ENCODE data around the gene MAP6.
"Not testable (repeated sequence)": the region's sequence is repeated elsewhere in the genome, so short reads cannot be mapped to it uniquely, and the experiment has no call there.

Gene MAP6

GRCh38 chr11:75592715-75593114 lies 76.1 kb downstream of the MAP6 start:
- DNase-seq (ENCODE audit: low read depth in 3 of 3): no peak

DNA sequence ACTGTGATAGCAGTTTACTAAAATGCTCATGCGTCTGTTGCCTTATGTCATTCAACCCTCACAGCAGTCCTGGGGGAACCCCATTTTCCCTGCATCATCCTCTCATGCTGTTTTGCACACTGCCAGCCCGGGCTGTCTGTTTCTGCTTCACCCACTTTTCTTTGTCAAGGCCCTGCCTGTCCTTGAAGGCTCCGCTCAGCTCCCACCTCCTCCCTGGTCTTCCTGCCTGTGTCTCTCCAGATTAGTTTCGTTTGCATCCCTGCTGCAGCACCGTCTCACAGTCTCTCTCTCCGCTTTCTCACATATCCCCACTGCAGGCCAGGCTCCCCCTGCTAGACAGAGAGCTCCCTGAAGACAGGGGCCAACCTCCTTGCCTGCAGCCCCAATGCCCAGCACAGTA lies 76.9 kb downstream of the MAP6 start:
- no peak for DNase-seq (ENCODE audit: low read depth in 3 of 3)

DNA sequence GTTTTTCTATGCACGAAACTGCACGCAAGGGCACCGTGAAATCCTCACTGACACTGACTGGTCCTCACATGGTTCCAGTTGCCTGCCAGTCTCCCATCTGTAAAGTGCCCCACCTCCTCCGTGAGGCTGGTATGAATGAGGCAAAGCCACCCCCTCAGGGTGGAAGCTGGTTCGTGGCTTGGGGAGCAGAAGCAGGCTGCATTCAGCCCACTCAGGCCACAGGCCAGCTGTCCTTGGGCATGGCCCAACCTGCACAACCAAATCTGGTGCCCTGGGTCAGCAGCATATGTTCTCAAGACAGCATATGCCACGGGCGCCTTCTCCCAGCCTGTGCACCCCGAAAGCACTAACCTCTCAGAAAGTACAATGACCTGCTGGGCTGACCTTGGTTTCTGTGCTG lies 77.5 kb downstream of the MAP6 start:
- no peak for DNase-seq (ENCODE audit: low read depth in 3 of 3)

- DNase-seq (ENCODE audit: low read depth in 3 of 3): no peak
These were observed 78.9 kb downstream of the MAP6 start for GRCh38 chr11:75589933-75590332.

GRCh38 chr11:75589051-75589450 lies 79.8 kb downstream of the MAP6 start:
- DNase-seq (ENCODE audit: low read depth in 3 of 3): no peak

DNA sequence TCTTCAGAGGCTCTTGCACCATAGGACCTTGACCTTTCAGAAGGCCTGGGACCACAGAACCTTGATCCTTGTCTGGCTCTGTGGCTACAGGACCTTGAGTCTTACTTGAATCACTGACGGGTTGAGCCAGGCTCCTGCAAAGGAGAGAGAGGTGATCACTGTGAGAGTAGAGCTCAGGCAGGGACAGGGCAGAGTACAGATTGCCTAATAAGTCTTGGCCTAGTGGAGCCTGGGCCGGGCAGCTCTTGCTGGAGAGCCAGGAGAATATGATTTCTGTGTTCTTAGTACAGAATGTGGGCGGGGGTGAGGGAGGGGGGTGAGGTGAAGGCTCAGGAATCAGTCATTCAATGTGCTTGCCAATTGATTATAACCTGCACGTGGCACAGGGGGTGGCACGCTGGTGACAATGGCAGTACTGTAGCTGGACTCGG lies 80.8 kb downstream of the MAP6 start:
- DNase-seq (ENCODE audit: low read depth in 3 of 3): no peak

DNA sequence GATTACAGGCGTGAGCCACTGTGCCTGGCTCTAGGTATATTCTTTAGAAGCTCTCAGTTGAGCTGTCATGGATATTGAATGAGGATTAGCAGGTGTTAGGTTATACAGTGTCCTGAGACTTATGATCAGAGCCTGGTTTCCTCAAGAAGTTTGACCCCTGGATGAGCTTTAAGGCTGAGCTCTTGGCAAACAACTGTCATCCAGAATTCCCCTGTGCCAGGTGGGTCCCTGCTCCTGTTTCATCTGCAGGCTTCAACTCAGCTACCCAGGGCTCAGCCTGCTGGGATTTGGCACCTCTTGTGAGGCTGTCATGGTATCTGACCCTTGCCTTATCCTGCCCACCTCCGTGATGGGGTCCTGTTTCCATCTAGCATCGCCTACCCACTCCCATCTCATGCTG lies 82.4 kb downstream of the MAP6 start:
- no peak for DNase-seq (ENCODE audit: low read depth in 3 of 3)

DNA sequence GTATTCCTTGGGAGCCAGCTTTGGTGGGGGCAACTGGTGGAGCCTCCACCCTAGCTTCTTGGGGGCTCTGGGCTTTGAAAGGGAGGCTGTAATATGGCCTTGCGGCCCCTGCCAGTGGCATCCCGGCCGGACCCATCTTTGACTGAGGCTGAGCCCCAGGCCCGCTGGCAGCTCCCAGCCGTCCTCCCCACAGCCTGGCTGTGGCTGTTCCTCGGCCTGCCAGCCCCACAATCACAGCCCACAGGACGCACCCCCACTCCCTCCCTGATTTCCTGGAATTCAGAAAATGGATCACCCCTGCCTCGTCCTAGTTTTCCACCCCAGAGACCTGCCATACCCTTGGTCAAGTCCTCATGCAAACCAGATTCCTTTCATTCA lies 83.6 kb downstream of the MAP6 start:
- DNase-seq (ENCODE audit: low read depth in 3 of 3): no peak

GRCh38 chr11:75584659-75585292 lies 84.1 kb downstream of the MAP6 start:
- DNase-seq (ENCODE audit: low read depth in 3 of 3): not testable (repeated sequence)

GRCh38 chr11:75583718-75584658 lies 84.8 kb downstream of the MAP6 start:
- DNase-seq (ENCODE audit: low read depth in 3 of 3): no peak

- DNase-seq (ENCODE audit: low read depth in 3 of 3): peak in 2 of 3 donors; percentile 37 to 65
These were observed 85.7 kb downstream of the MAP6 start for GRCh38 chr11:75582895-75583717.

- no peak for DNase-seq (ENCODE audit: low read depth in 3 of 3)
These were observed 86.3 kb downstream of the MAP6 start for GRCh38 chr11:75582506-75582894.

- no peak for DNase-seq (ENCODE audit: low read depth in 3 of 3)
These were observed 89.0 kb downstream of the MAP6 start for GRCh38 chr11:75579841-75580240.

DNA sequence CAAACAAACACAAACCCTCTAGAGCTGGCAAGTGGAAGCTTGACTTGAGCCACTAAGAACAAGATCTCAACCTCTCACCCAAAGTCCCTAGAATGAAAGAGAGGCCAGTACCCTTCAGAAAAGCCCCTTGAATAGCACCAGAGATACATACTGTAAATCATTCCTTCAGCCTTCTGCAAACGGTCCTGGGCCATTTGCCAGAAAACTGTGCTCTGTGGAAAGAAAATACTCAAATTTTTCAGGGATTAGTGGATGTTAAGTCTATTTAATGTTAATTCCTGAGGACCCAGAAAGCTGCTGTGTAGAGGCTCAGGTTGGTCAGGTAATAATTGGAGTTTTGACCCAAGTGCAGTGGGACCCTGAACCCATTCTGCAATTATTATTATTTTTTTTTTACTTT lies 89.9 kb downstream of the MAP6 start:
- no peak for DNase-seq (ENCODE audit: low read depth in 3 of 3)

DNA sequence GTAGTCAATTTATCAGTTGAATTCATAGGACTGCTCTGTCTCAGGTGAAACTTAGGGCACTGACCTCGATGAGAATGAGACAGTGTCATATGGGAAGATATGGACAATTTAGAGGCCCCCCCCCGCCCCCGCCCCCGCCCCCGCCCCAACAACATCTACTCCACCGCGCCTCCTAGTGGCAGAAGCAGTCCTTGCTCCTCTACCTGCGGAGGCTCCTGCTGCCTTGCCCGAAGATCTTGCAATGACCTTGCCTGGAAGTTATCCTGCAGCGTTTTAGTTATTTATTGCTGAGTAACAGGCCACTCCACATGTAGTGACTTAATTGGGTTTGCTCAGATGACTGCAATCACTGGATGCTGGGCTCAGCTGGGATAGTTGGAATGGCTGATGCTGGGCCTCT lies 91.6 kb downstream of the MAP6 start:
- DNase-seq (ENCODE audit: low read depth in 3 of 3): peak in 2 of 3 donors; percentile 31 to 59

GRCh38 chr11:75576499-75576918 lies 92.3 kb downstream of the MAP6 start:
- DNase-seq (ENCODE audit: low read depth in 3 of 3): no peak

GRCh38 chr11:75576017-75576416 lies 92.8 kb downstream of the MAP6 start:
- no peak for DNase-seq (ENCODE audit: low read depth in 3 of 3)

DNA sequence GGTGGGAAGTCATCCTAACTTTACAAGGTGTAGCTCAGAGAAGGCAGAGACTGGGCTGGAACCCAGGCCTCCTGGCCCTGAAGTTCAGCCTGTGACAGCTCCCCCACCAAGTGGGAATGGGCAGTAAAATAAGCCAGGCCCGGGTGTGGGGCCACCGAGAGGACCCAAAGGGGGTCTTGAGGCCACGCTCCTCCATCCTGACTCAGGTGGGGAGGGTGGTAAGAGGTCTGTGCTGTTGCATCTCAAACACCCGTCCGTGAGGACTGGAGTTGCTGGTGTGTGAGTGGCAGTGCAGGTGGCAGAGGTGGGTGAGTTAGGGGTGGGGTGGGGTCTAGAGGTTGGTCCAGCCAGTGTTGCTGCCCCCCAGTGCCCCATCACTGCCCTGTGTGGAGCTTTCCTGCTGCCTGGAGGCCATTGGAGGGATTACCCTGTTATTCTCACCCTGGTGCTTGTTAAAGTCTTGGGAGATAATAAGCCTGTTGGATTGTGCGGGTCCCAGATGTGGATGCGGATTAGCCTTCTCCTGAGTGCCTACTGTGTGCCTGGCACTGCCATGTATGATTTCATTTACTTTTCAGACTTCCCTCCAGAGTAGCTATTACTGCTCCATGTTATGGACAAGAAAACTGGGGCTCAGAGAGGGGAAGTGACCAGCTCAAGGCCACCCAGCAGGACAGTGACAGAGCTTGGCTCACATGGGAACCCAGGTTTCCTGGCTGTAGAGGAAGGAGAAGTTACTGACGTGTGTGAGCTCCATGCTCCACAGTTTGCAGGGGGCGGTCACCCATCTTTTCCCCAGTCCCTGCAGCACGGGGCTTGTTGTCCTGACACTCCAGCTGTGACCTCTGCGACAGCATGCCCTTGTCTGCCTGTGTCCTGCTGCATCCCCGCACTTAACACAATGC lies 93.9 kb downstream of the MAP6 start:
- no peak for DNase-seq (ENCODE audit: low read depth in 3 of 3)

- no peak for DNase-seq (ENCODE audit: low read depth in 3 of 3)
These were observed 96.1 kb downstream of the MAP6 start for GRCh38 chr11:75572744-75573143.

DNA sequence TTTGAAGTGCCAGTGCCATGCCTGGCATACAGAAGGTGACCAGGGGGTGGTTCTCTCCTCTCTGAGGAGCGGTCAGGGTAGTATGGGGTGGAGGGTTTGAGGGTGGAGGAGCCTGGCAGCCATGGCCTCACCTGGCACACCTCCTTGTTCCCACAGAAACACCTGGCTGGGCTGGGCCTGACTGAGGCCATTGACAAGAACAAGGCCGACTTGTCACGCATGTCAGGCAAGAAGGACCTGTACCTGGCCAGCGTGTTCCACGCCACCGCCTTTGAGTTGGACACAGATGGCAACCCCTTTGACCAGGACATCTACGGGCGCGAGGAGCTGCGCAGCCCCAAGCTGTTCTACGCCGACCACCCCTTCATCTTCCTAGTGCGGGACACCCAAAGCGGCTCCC lies 97.2 kb downstream of the MAP6 start:
- no peak for DNase-seq (ENCODE audit: low read depth in 3 of 3)

DNA sequence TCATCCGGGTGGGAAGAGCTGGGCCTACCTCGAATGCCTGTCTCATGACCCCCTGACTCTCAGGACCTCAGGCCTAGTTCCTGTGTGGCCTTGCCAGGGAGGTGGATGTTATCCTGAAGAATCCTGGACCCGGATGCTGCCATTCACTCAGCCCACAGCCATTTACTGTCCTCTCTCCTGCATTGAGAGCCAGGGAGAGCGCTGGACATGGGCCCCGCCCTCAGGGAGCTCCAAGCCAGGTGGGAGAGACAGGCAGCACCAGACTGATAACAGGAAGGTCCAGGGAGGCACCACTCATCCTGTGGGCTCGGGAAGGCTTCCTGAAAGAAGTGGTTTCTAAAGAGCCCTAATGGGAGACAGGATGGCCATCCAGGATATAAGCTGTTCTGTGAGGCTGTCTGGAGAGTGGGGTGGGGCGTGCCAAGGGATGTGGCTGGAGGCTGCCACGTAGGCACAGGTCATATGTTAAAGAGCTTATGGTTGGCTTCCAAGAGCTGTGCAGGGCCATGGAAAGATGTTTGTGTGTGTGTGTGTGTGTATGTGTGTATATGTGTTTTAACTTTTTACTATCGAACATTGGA lies 98.2 kb downstream of the MAP6 start:
- DNase-seq (ENCODE audit: low read depth in 3 of 3): no peak
